ENCODE data around the gene RASSF8. TPM values are rescaled to one million over a fixed set of nuclear protein-coding genes. Genes with fewer than 3 reads are reported as not detected.

RASSF8 gene
- total and polyA plus RNA-seq, 2 of the 8 experiments (the other 6 are each of a cell fraction or from before 2014, with no cell fraction given), result 6.4 to 46.7 TPM

GRCh38 chr12:25975179-25975578 is 16.7 kb downstream of the RASSF8 start:
- Histone ChIP-seq H3K18ac (ENCODE audit: extremely low read depth, low read length) (no peak overlapping the region), H3K4me3 (ENCODE audit: extremely low read depth in 1 of 4, insufficient read depth in 2 of 4, low read depth in 3 of 4, low read length in 4 of 4) (no peak overlapping the region), H2BK20ac (ENCODE audit: low read length) (no peak overlapping the region), H4K8ac (ENCODE audit: extremely low read depth, insufficient read depth, low read length) (no peak overlapping the region), H2BK12ac (ENCODE audit: low read depth, low read length) (no peak overlapping the region), H3K56ac (replicated peaks; ENCODE audit: insufficient read length, low read depth, low read length) (no peak overlapping the region), H4K91ac (replicated peaks; ENCODE audit: insufficient read length, low read length) (no peak overlapping the region), H3K27me3 (replicated peaks in 1 of 4; ENCODE audit: control insufficient read depth in 3 of 4, extremely low read depth in 1 of 4, insufficient read depth in 3 of 4, low read length in 3 of 4) (no peaks in the 10 kb centered on the region), H3K36me3 (ENCODE audit: control insufficient read depth in 2 of 4, insufficient read depth in 4 of 4, low read length in 3 of 4) (no peaks in the 10 kb centered on the region), H3K9ac (replicated peaks in 1 of 4; ENCODE audit: extremely low read depth in 1 of 4, low read depth in 3 of 4, low read length in 3 of 4) (no peak overlapping the region), H3K27ac (ENCODE audit: low read depth, low read length) (no peak overlapping the region), H2BK5ac (ENCODE audit: low read depth, low read length) (no peak overlapping the region), H2BK120ac (replicated peaks; ENCODE audit: low read depth, low read length) (no peak overlapping the region), H2AFZ (ENCODE audit: low read length) (no peak overlapping the region), H3K4me2 (ENCODE audit: insufficient read depth in 1 of 2, low read depth in 2 of 2, low read length in 2 of 2) (no peak overlapping the region), H3K79me2 (ENCODE audit: control insufficient read depth in 1 of 2, insufficient read depth in 2 of 2, low read length in 2 of 2) (peaks cover 4 to 98% of the 10 kb centered on the region in 2 experiments), H3K9me3 (ENCODE audit: insufficient read depth in 2 of 2, low read depth in 1 of 2, low read length in 1 of 2) (no peaks in the 10 kb centered on the region), H3K79me1 (ENCODE audit: low read depth, low read length) (peaks cover 16% of the 10 kb centered on the region), H3K23ac (ENCODE audit: insufficient read length) (no peak overlapping the region), H3K14ac (ENCODE audit: insufficient read length) (no peak overlapping the region), H2BK15ac (ENCODE audit: low read length) (no peak overlapping the region), H2AK5ac (ENCODE audit: low read depth, low read length) (no peak overlapping the region), H3K23me2 (ENCODE audit: low read depth, low read length) (no peaks in the 10 kb centered on the region), H4K5ac (ENCODE audit: insufficient read length, low read depth, low read length) (no peak overlapping the region), H3K4ac (replicated peaks; ENCODE audit: insufficient read length, low read depth, low read length) (no peak overlapping the region), H4K20me1 (replicated peaks in 1 of 2; ENCODE audit: control insufficient read depth in 1 of 2, insufficient read depth in 2 of 2, low read length in 2 of 2) (peaks cover 0 to 3% of the 10 kb centered on the region in 2 experiments), H3K4me1 (replicated peaks in 1 of 4; ENCODE audit: control insufficient read depth in 3 of 4, insufficient read depth in 4 of 4, low read length in 3 of 4) (peaks cover 2 to 12% (median 9%) of the 10 kb centered on the region in 4 experiments; a peak in 5 of 7 replicates)
- CTCF ChIA-PET (ENCODE audit: partially characterized antibody), result interaction anchor here (1.1 to 5.8 kb wide), 4 partner anchors 11 to 63 kb away, joined by 3 to 33 read pairs (median 5); no protein-coding TSS in a partner anchor
- FAIRE-seq, result no peak
- TF ChIP-seq CBX8 (IDR thresholded peaks at IDR 0.05; ENCODE audit: borderline replicate concordance, low read depth, low read length) (no peak), SIX5 (IDR thresholded peaks at IDR 0.05; ENCODE audit: low read depth, low read length) (no peak), EP300 (IDR thresholded peaks at IDR 0.05; ENCODE audit: borderline replicate concordance in 1 of 2, low read depth in 2 of 2, low read length in 2 of 2) (no peak), ATF2 (IDR thresholded peaks at IDR 0.05; ENCODE audit: low read length) (no peak), HDAC2 (IDR thresholded peaks at IDR 0.05; ENCODE audit: borderline replicate concordance in 1 of 2, low read depth in 2 of 2, low read length in 2 of 2) (no peak)
- WGBS, 2 experiments (ENCODE audit: extremely low coverage in 1 of 2, insufficient coverage in 1 of 2, insufficient read length in 1 of 2, insufficient replicate concordance in 2 of 2, low coverage in 1 of 2, low lambda C conversion rate in 2 of 2, missing lambda C conversion rate in 1 of 2), result 96% methylated on average over 3 of the region's 3 CpGs; no CpG with 5 or more reads in 1 of the 2 experiments
- POLR2A ChIA-PET (ENCODE audit: partially characterized antibody), result interaction anchor here (0.8 to 1.2 kb wide), 2 partner anchors 11 to 12 kb away, joined by 3 read pairs; no protein-coding TSS in a partner anchor
- DNase-seq (ENCODE audit: low read depth in 1 of 2, low spot score in 2 of 2), result no peak
